ENCODE measurements around the gene ARPC1B. TPM values are rescaled to one million over a fixed set of nuclear protein-coding genes. Genes with fewer than 3 reads are reported as not detected.
A peak's percentile ranks its signal among the peaks of the same experiment; 100 is the strongest.

Gene ARPC1B
- polyA plus RNA-seq, 1 experiment, result 190 TPM

DNA sequence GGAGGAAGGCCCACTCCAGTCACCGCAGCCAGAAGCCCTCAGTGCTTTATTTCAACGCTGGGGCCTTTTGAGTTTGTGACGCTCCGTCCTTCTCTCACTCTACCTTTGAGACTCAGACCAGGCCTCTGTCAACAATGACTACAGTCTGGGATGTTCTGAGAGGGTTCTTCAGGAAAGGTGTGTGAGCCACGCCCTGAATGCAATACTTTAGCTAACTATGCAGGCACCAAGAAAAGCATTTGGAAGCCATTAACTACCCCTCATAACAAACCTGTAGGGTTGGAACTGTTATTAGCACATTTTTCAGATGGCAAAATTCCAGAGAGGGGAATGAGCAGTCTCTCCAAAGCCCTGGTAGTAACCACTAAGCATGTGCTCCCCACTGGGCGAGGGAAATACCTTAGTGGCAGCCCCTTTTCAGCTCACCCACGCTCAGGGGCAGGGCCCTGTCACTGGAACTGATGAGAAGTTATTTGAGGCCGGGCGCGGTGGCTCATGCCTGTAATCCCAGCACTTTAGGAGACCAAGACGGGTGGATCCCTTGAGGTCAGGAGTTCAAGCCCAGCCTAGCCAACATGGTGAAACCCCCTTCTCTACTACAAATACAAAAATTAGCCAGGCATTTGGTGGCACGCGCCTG lies 5.7 kb upstream of the ARPC1B start:
- TF ChIP-seq CTCF (IDR thresholded peaks at IDR 0.05; ENCODE audit: low read depth, low read length), result no peak
- POLR2A ChIA-PET, result no interaction called here
- DNase-seq (ENCODE audit: low read depth, low spot score), result no peak
- Histone ChIP-seq H3K4me3 (ENCODE audit: low read depth, low read length) (no peak overlapping the region), H3K27me3 (ENCODE audit: control insufficient read depth, insufficient read depth, low read length) (no peaks in the 10 kb centered on the region), H3K9me3 (ENCODE audit: control insufficient read depth, insufficient read depth, low read length) (no peaks in the 10 kb centered on the region; the same call in 1 of the 2 replicates), H3K27ac (ENCODE audit: low read depth, low read length) (no peak overlapping the region)
- CTCF ChIA-PET, result no interaction called here

DNA sequence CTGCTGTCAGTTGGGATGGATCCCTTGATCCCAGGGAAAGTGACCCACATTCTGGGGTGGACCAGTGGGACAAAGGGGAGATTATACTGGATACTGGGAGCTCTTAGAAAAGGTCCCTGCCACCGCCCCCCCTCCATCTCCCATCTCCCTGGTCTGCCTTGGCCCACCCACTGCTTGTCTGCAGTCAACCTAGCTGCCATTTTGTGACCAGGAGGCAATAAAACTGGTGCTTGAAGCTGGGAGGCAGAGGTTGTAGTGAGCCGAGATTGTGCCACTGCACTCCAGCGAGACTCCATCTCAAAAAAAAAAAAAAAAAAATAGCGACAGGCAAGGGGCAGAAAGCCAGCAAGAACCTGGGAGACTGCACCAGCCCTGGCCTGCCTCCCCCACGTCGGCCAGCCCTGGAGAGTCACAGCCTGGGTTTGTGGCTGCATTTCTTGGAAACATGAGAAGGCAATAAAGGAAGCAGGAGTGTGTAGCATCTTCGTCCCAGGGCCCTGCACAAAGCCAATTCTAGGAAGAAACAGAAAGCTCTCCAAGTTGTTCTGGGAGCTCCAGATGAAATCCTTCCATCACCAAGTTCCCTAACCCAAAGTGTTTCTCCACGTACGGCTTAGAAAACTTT lies 4.7 kb upstream of the ARPC1B start:
- ChIA-PET POLR2A (no interaction called here), CTCF (no interaction called here)
- H3K4me3 ChIP-seq (ENCODE audit: low read depth, low read length), result no peak overlapping the region
- H3K9me3 ChIP-seq (ENCODE audit: control insufficient read depth, insufficient read depth, low read length), result no peaks in the 10 kb centered on the region; the same call in 1 of the 2 replicates
- no peak for TF ChIP-seq CTCF (IDR thresholded peaks at IDR 0.05; ENCODE audit: low read depth, low read length)
- no peaks in the 10 kb centered on the region for H3K27me3 ChIP-seq (ENCODE audit: control insufficient read depth, insufficient read depth, low read length)
- no peak for DNase-seq (ENCODE audit: low read depth, low spot score)
- H3K27ac ChIP-seq (ENCODE audit: low read depth, low read length), result peak overlapping the region; percentile 49

GRCh38 chr7:99371376-99371920 lies 3.1 kb upstream of the ARPC1B start:
- CTCF ChIA-PET, result interaction anchor here (0.6 kb wide), 1 partner anchor 332 kb away, joined by 8 read pairs; no protein-coding TSS in a partner anchor
- DNase-seq (ENCODE audit: low read depth, low spot score), result no peak
- Histone ChIP-seq H3K4me3 (ENCODE audit: low read depth, low read length) (no peak overlapping the region), H3K27me3 (ENCODE audit: control insufficient read depth, insufficient read depth, low read length) (no peaks in the 10 kb centered on the region), H3K27ac (ENCODE audit: low read depth, low read length) (no peak overlapping the region), H3K9me3 (ENCODE audit: control insufficient read depth, insufficient read depth, low read length) (no peaks in the 10 kb centered on the region; the same call in 1 of the 2 replicates)
- TF ChIP-seq CTCF (IDR thresholded peaks at IDR 0.05; ENCODE audit: low read depth, low read length), result no peak
- POLR2A ChIA-PET, result no interaction called here

GRCh38 chr7:99372275-99373090 lies 2.0 kb upstream of the ARPC1B start:
- CTCF ChIA-PET, result no interaction called here
- Histone ChIP-seq H3K4me3 (ENCODE audit: low read depth, low read length) (no peak overlapping the region), H3K27me3 (ENCODE audit: control insufficient read depth, insufficient read depth, low read length) (no peaks in the 10 kb centered on the region), H3K9me3 (ENCODE audit: control insufficient read depth, insufficient read depth, low read length) (no peaks in the 10 kb centered on the region; the same call in 1 of the 2 replicates), H3K27ac (ENCODE audit: low read depth, low read length) (peak overlapping the region; percentile 39)
- no peak for DNase-seq (ENCODE audit: low read depth, low spot score)
- POLR2A ChIA-PET, result interaction anchor here (1.2 kb wide), 1 partner anchor 10 kb away, joined by 4 read pairs; no protein-coding TSS in a partner anchor
- no peak for TF ChIP-seq CTCF (IDR thresholded peaks at IDR 0.05; ENCODE audit: low read depth, low read length)

Measured in AG04450 (cell line).